ENCODE data around the gene TRAPPC14.

DNA sequence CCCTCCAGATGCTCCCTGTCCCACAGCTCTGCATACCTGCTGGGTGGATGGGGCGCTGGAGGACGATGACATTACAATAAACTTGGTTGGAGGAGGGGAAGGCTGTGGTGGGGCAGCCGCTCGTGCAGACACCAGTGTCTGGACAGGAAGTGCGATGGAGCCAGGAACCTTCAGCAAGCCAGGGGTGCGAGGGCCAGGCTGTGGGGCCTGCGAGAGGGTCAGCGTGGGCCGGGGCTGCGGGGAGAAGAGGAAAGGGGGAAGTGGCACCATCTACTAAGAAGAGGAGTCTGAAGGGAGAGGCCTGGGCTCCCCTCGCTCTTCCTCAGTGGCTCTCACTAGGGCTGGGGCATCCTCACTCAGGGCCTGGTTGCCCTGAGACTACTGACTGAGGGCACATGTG lies 50.6 kb downstream of the TRAPPC14 start:
- TF ChIP-seq, protein P1, sequence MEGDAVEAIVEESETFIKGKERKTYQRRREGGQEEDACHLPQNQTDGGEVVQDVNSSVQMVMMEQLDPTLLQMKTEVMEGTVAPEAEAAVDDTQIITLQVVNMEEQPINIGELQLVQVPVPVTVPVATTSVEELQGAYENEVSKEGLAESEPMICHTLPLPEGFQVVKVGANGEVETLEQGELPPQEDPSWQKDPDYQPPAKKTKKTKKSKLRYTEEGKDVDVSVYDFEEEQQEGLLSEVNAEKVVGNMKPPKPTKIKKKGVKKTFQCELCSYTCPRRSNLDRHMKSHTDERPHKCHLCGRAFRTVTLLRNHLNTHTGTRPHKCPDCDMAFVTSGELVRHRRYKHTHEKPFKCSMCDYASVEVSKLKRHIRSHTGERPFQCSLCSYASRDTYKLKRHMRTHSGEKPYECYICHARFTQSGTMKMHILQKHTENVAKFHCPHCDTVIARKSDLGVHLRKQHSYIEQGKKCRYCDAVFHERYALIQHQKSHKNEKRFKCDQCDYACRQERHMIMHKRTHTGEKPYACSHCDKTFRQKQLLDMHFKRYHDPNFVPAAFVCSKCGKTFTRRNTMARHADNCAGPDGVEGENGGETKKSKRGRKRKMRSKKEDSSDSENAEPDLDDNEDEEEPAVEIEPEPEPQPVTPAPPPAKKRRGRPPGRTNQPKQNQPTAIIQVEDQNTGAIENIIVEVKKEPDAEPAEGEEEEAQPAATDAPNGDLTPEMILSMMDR (IDR thresholded peaks at IDR 0.05), result no peak
- no peak for TF ChIP-seq POLR2A (IDR thresholded peaks at IDR 0.05)

Data from thyroid gland (tissue), 4 donors.